Ovary (tissue), 3 donors: ENCODE results near the gene CLEC10A.
"Not testable (repeated sequence)": the region's sequence is repeated elsewhere in the genome, so short reads cannot be mapped to it uniquely, and the experiment has no call there.

Experiments
- POLR2A ChIP-seq: fragments of 450-650 bp; IDR thresholded peaks from one replicate; pipeline ENCODE4 v1.6.1; 2017; ENCODE audit warnings: antibody characterized with exemption, mild to moderate bottlenecking, moderate library complexity
- TF ChIP-seq, protein P1 (sequence below), 3 donors: fragments of 450-650 bp in 2 of 3; fragments of 200-600 bp in 1 of 3; IDR thresholded peaks; one replicate each; pipeline versions ENCODE4 v1.5.1 to v1.8.0; 2016 to 2022; ENCODE audit warnings: antibody characterized with exemption in 3 of 3, mild to moderate bottlenecking in 1 of 3
- donor health status: DM: no; HTN: no; CAD: no.

DNA sequence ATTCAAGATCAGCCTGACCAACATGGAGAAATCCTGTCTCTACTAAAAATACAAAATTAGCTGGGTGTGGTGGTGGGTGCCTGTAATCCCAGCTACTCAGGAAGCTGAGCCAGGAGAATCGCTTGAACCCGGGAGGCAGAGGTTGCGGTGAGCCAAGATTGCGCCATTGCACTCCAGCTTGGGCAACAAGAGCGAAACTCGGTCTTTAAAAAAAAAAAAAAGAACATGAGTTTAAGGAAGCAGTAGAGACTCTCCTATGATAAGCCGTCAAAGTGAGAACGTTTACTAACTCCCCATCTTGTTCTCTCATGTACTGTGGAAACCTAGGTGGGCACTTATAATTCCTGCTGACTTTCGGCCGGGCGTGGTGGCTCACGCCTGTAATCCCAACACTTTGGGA is 40.6 kb upstream of the CLEC10A start:
- TF ChIP-seq, protein P1, sequence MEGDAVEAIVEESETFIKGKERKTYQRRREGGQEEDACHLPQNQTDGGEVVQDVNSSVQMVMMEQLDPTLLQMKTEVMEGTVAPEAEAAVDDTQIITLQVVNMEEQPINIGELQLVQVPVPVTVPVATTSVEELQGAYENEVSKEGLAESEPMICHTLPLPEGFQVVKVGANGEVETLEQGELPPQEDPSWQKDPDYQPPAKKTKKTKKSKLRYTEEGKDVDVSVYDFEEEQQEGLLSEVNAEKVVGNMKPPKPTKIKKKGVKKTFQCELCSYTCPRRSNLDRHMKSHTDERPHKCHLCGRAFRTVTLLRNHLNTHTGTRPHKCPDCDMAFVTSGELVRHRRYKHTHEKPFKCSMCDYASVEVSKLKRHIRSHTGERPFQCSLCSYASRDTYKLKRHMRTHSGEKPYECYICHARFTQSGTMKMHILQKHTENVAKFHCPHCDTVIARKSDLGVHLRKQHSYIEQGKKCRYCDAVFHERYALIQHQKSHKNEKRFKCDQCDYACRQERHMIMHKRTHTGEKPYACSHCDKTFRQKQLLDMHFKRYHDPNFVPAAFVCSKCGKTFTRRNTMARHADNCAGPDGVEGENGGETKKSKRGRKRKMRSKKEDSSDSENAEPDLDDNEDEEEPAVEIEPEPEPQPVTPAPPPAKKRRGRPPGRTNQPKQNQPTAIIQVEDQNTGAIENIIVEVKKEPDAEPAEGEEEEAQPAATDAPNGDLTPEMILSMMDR (IDR thresholded peaks at IDR 0.05): not testable (repeated sequence)
- not testable (repeated sequence) for TF ChIP-seq POLR2A
